H1 (cell line): ENCODE measurements around the gene FAAH. TPM values are rescaled to one million over a fixed set of nuclear protein-coding genes. Genes with fewer than 3 reads are reported as not detected.

ENCODE experiments used
- CTCF ChIA-PET: fragments of 300-600 bp; sonication (Branson Sonifier 250); formaldehyde crosslinking; loops from one replicate; lab custom pipeline; 2021; ENCODE audit not compliant: partially characterized antibody; lab: Charles Lee
- POLR2A ChIA-PET: fragments of 300-600 bp; sonication (Branson Sonifier 250); formaldehyde crosslinking; loops from one replicate; lab custom pipeline; 2021; ENCODE audit warnings: inconsistent platforms; ENCODE audit not compliant: partially characterized antibody; lab: Charles Lee
- DNase-seq, 2 experiments: peaks; one replicate each; pipeline versions ENCODE4 v3.0.0 to v3.0.0-alpha.2; 2010 to 2022; ENCODE audit warnings: low spot score in 2 of 2, low read depth in 1 of 2, mixed read lengths in 1 of 2
- FAIRE-seq: peaks from 2 replicates; lab custom pipeline; 2011; peaks lifted over from hg19 to GRCh38; lab: Jason Lieb, UNC
- H2AFZ ChIP-seq: 2 replicates; pipeline ENCODE4 v1.8.1; 2012; ENCODE audit warnings: low read length, inconsistent platforms
- H2AK5ac ChIP-seq: 2 replicates; pipeline ENCODE4 v1.6.1; 2013; ENCODE audit warnings: low read depth, low read length
- H2BK120ac ChIP-seq: replicated peaks from 2 replicates; pipeline ENCODE3; 2013; ENCODE audit warnings: low read depth, low read length, inconsistent platforms
- H2BK12ac ChIP-seq: 2 replicates; pipeline ENCODE4 v1.6.1; 2013; ENCODE audit warnings: low read depth, low read length
- H2BK15ac ChIP-seq: 2 replicates; pipeline ENCODE4 v1.6.1; 2013; ENCODE audit warnings: low read length
- H2BK20ac ChIP-seq: 2 replicates; pipeline ENCODE4 v1.6.1; 2013; ENCODE audit warnings: low read length
- H2BK5ac ChIP-seq: 2 replicates; pipeline ENCODE4 v1.6.1; 2013; ENCODE audit warnings: low read depth, low read length
- H3K14ac ChIP-seq: 2 replicates; pipeline ENCODE4 v1.6.1; 2013; ENCODE audit warnings: inconsistent platforms; ENCODE audit not compliant: insufficient read length
- H3K18ac ChIP-seq: 2 replicates; pipeline ENCODE4 v1.6.1; 2013; ENCODE audit warnings: low read length; ENCODE audit errors: extremely low read depth
- H3K23ac ChIP-seq: 2 replicates; pipeline ENCODE4 v1.6.1; 2013; ENCODE audit warnings: inconsistent platforms; ENCODE audit not compliant: insufficient read length
- H3K23me2 ChIP-seq: 2 replicates; pipeline ENCODE4 v1.6.1; 2013; ENCODE audit warnings: low read depth, low read length
- H3K27ac ChIP-seq: 2 replicates; pipeline ENCODE4 v1.6.1; 2011; ENCODE audit warnings: low read depth, low read length, inconsistent platforms
- H3K27me3 ChIP-seq, 4 experiments: replicated peaks in 1 of 4; 1 replicate in 1 of 4; 2 replicates in 3 of 4; pipeline versions ENCODE4 v1.6.1 to v1.8.1; 2011 to 2013; ENCODE audit warnings: low read length in 3 of 4, mild to moderate bottlenecking in 3 of 4, inconsistent platforms in 2 of 4, mixed read lengths in 2 of 4, moderate library complexity in 1 of 4; ENCODE audit not compliant: control insufficient read depth in 3 of 4, insufficient read depth in 3 of 4; ENCODE audit errors: extremely low read depth in 1 of 4
- H3K36me3 ChIP-seq, 4 experiments: 2 replicates each; pipeline versions ENCODE4 v1.6.1 to v1.8.1; 2011 to 2013; ENCODE audit warnings: mild to moderate bottlenecking in 4 of 4, low read length in 3 of 4, moderate library complexity in 2 of 4, control low read depth in 1 of 4, inconsistent platforms in 1 of 4; ENCODE audit not compliant: insufficient read depth in 4 of 4, control insufficient read depth in 2 of 4
- H3K4ac ChIP-seq: replicated peaks from 2 replicates; pipeline ENCODE3; 2013; ENCODE audit warnings: low read length, low read depth, mixed read lengths, inconsistent platforms; ENCODE audit not compliant: insufficient read length
- H3K4me1 ChIP-seq, 4 experiments: replicated peaks in 1 of 4; 1 replicate in 1 of 4; 2 replicates in 3 of 4; pipeline versions ENCODE4 v1.6.1 to v1.8.1; 2011 to 2013; ENCODE audit warnings: low read length in 3 of 4, inconsistent platforms in 2 of 4, mixed read lengths in 1 of 4; ENCODE audit not compliant: insufficient read depth in 4 of 4, control insufficient read depth in 3 of 4
- H3K4me2 ChIP-seq, 2 experiments: 2 replicates each; pipeline versions ENCODE4 v1.6.1 to v1.8.1; 2011 to 2013; ENCODE audit warnings: low read depth in 2 of 2, low read length in 2 of 2, control low read depth in 1 of 2, inconsistent platforms in 1 of 2, mild to moderate bottlenecking in 1 of 2; ENCODE audit not compliant: insufficient read depth in 1 of 2
- H3K4me3 ChIP-seq, 4 experiments: fragments of 200-600, 300-600 bp in 1 of 4; sonication (generic), shearing (Covaris generic), sonication (Bioruptor Twin) in 1 of 4; 2 replicates each; pipeline versions ENCODE4 v1.5.1 to v1.8.1; 2011 to 2016; ENCODE audit warnings: low read length in 4 of 4, low read depth in 3 of 4, control low read depth in 2 of 4, inconsistent platforms in 2 of 4, mild to moderate bottlenecking in 2 of 4, mixed read lengths in 1 of 4, moderate library complexity in 1 of 4; ENCODE audit not compliant: insufficient read depth in 2 of 4; ENCODE audit errors: extremely low read depth in 1 of 4
- H3K56ac ChIP-seq: replicated peaks from 2 replicates; pipeline ENCODE3; 2013; ENCODE audit warnings: low read depth, mild to moderate bottlenecking, mixed read lengths, low read length, inconsistent platforms; ENCODE audit not compliant: insufficient read length
- H3K79me1 ChIP-seq: 2 replicates; pipeline ENCODE4 v1.6.1; 2013; ENCODE audit warnings: low read depth, low read length, control low read depth
- H3K79me2 ChIP-seq, 2 experiments: 2 replicates each; pipeline versions ENCODE4 v1.6.1 to v1.8.1; 2012 to 2013; ENCODE audit warnings: low read length in 2 of 2, mild to moderate bottlenecking in 2 of 2, inconsistent platforms in 1 of 2; ENCODE audit not compliant: insufficient read depth in 2 of 2, control insufficient read depth in 1 of 2
- H3K9ac ChIP-seq, 4 experiments: replicated peaks in 1 of 4; 1 replicate in 1 of 4; 2 replicates in 3 of 4; pipeline versions ENCODE4 v1.6.1 to v1.8.1; 2011 to 2013; ENCODE audit warnings: low read depth in 3 of 4, low read length in 3 of 4, control low read depth in 2 of 4, mild to moderate bottlenecking in 2 of 4, moderate library complexity in 2 of 4, inconsistent platforms in 1 of 4; ENCODE audit errors: extremely low read depth in 1 of 4
- H3K9me3 ChIP-seq, 2 experiments: 2 replicates each; pipeline versions ENCODE4 v1.6.1 to v1.8.1; 2012 to 2013; ENCODE audit warnings: mild to moderate bottlenecking in 2 of 2, moderate library complexity in 2 of 2, control low read depth in 1 of 2, inconsistent platforms in 1 of 2, low read depth in 1 of 2, low read length in 1 of 2, mixed read lengths in 1 of 2; ENCODE audit not compliant: insufficient read depth in 2 of 2
- H4K20me1 ChIP-seq, 2 experiments: replicated peaks in 1 of 2; 2 replicates each; pipeline versions ENCODE3 to v1.8.1; 2011 to 2013; ENCODE audit warnings: inconsistent platforms in 2 of 2, low read length in 2 of 2, mild to moderate bottlenecking in 1 of 2; ENCODE audit not compliant: insufficient read depth in 2 of 2, control insufficient read depth in 1 of 2
- H4K5ac ChIP-seq: 2 replicates; pipeline ENCODE4 v1.6.1; 2013; ENCODE audit warnings: low read length, low read depth, mixed read lengths, inconsistent platforms; ENCODE audit not compliant: insufficient read length
- H4K8ac ChIP-seq: 2 replicates; pipeline ENCODE4 v1.8.0; 2013; ENCODE audit warnings: mild to moderate bottlenecking, moderate library complexity, low read length, inconsistent platforms; ENCODE audit not compliant: insufficient read depth; ENCODE audit errors: extremely low read depth
- H4K91ac ChIP-seq: replicated peaks from 2 replicates; pipeline ENCODE3; 2013; ENCODE audit warnings: low read length, mixed read lengths, inconsistent platforms; ENCODE audit not compliant: insufficient read length
- BCL11A ChIP-seq, 2 experiments: IDR thresholded peaks; one replicate each; pipeline ENCODE4 v1.6.1; 2011; ENCODE audit warnings: low read depth in 2 of 2, low read length in 2 of 2, mild to moderate bottlenecking in 2 of 2
- CBX5 ChIP-seq: fragments of 300-800, 300-1000 bp; sonication (generic); IDR thresholded peaks from 2 replicates; pipeline ENCODE4 v1.7.1; 2016; ENCODE audit warnings: antibody characterized with exemption, low read length, low read depth
- EP300 ChIP-seq, 2 experiments: IDR thresholded peaks; 1 replicate in 1 of 2; 2 replicates in 1 of 2; pipeline ENCODE4 v1.6.1; 2011 to 2012; ENCODE audit warnings: low read depth in 2 of 2, low read length in 2 of 2, mild to moderate bottlenecking in 2 of 2, borderline replicate concordance in 1 of 2, inconsistent platforms in 1 of 2, moderate library complexity in 1 of 2
- POLR2AphosphoS5 ChIP-seq: IDR thresholded peaks from 2 replicates; pipeline ENCODE4 v1.6.1; 2011; ENCODE audit warnings: low read depth, low read length
- SUZ12 ChIP-seq: fragments of 200-600 bp; sonication (generic); IDR thresholded peaks from 2 replicates; pipeline ENCODE4 v1.6.1; 2012; ENCODE audit warnings: mild to moderate bottlenecking, inconsistent platforms, low read length, moderate library complexity, mixed read lengths
- TAF7 ChIP-seq: optimal IDR thresholded peaks from 2 replicates; pipeline ENCODE3; 2011; ENCODE audit warnings: low read depth, mild to moderate bottlenecking, inconsistent platforms, low read length, moderate library complexity, borderline replicate concordance
- YY1 ChIP-seq: IDR thresholded peaks from 2 replicates; pipeline ENCODE4 v1.6.1; 2011; ENCODE audit warnings: low read depth, mild to moderate bottlenecking, low read length
- polyA plus RNA-seq, 7 experiments: library from polyadenylated mRNA; depleted of rRNA in 3 of 7; stranded (reverse) in 5 of 7; unstranded in 2 of 7; fragments of >200 nt in 5 of 7; fragments of 200-250 nt in 2 of 7; gene quantifications; 1 replicate in 5 of 7; 2 replicates in 1 of 7; 4 replicates in 1 of 7; pipeline versions ENCODE4 v1.2.1 to v1.2.3, GENCODE V29; 2011 to 2013; ENCODE audit warnings: missing spikeins in 2 of 7, mixed read lengths in 2 of 7
- total RNA-seq: library from RNA; stranded (reverse); fragmentation: NEBNext Ultra II Directional; extraction: Animal tissue kit (Norgen Biotek cat#: 25700); gene quantifications from 2 replicates; pipeline ENCODE4 v1.2.1, GENCODE V29; 2021

The FAAH gene
- total and polyA plus RNA-seq, 2 of the 8 experiments (the other 6 are each of a cell fraction or from before 2014, with no cell fraction given), result 41.2 to 47.3 TPM

GRCh38 chr1:46380508-46380907 is 13.6 kb upstream of the FAAH start:
- Histone ChIP-seq H2BK20ac (no peak overlapping the region), H3K23ac (no peak overlapping the region), H2BK12ac (no peak overlapping the region), H2BK5ac (no peak overlapping the region), H2AK5ac (no peak overlapping the region), H4K20me1 (no peaks in the 10 kb centered on the region), H3K4me3 (no peak overlapping the region), H3K56ac (no peak overlapping the region), H4K91ac (no peak overlapping the region), H3K23me2 (no peaks in the 10 kb centered on the region), H3K4me1 (peaks cover 0 to 6% (median 1%) of the 10 kb centered on the region in 4 experiments; a peak in 2 of 7 replicates), H3K4me2 (no peak overlapping the region), H3K79me1 (no peaks in the 10 kb centered on the region), H3K14ac (no peak overlapping the region), H3K18ac (no peak overlapping the region), H3K27ac (no peak overlapping the region), H3K36me3 (peaks cover 0 to 6% (median 0%) of the 10 kb centered on the region in 4 experiments; a peak in 2 of 8 replicates), H3K9ac (no peak overlapping the region), H2BK15ac (no peak overlapping the region), H3K27me3 (no peaks in the 10 kb centered on the region), H3K4ac (no peak overlapping the region), H2AFZ (no peak overlapping the region), H3K79me2 (no peaks in the 10 kb centered on the region), H3K9me3 (no peaks in the 10 kb centered on the region), H2BK120ac (no peak overlapping the region), H4K8ac (no peak overlapping the region), H4K5ac (no peak overlapping the region)
- POLR2A ChIA-PET, result interaction anchor here (0.6 to 2.4 kb wide), 10 partner anchors 12 to 574 kb away, joined by 3 to 10 read pairs (median 4); partner anchors contain the start of genes LRRC41, NSUN4 and UQCRH
- CTCF ChIA-PET, result interaction anchor here (1.0 to 2.5 kb wide), 4 partner anchors 12 to 95 kb away, joined by 3 to 6 read pairs (median 4); no protein-coding TSS in a partner anchor
- no peak for DNase-seq
- no peak for FAIRE-seq
- TF ChIP-seq CBX5 (no peak), BCL11A (IDR thresholded peaks at IDR 0.05; ENCODE audit: low read depth in 2 of 2, low read length in 2 of 2) (no peak), EP300 (IDR thresholded peaks at IDR 0.05; ENCODE audit: borderline replicate concordance in 1 of 2, low read depth in 2 of 2, low read length in 2 of 2) (no peak), YY1 (no peak), POLR2AphosphoS5 (no peak), SUZ12 (no peak), TAF7 (no peak)
